Glomerular visceral epithelial cell (primary cell): ENCODE results near the gene PRPF38A.

ENCODE experiments used
- DNase-seq: peaks from one replicate; pipeline ENCODE4 v3.0.0-alpha.2; 2016; ENCODE audit errors: extremely low spot score

Gene PRPF38A

GRCh38 chr1:52400131-52400530 is 4.3 kb upstream of the PRPF38A start:
- DNase-seq = no peak

DNA sequence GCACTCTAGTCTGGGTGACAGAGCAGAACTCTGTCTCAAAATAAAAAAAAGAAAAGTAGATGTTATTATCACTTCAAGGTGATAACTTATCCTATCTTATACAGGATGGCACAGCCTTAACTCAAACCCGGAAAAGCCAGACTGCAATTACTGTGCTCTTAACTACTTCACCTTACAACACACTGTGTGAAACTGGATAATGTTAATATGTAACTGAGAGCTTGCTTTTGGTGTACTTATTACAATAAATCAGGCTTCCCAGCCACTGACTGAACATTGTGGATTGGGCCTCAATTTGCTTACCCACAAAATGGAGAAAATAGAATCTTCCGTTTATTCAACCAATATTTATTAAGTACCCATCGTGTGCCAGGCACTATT is 1.6 kb upstream of the PRPF38A start:
- peak; percentile 17 for DNase-seq

- DNase-seq = peak; percentile 66
These were observed 761 bp upstream of the PRPF38A start for GRCh38 chr1:52403566-52404115.

- DNase-seq = no peak
These were observed 555 bp downstream of the PRPF38A start for GRCh38 chr1:52404975-52405338.

- DNase-seq = no peak
These were observed 9.1 kb downstream of the PRPF38A start for GRCh38 chr1:52413410-52413989.

- DNase-seq = no peak
These were observed 10.5 kb downstream of the PRPF38A start for GRCh38 chr1:52414942-52415341.

DNA sequence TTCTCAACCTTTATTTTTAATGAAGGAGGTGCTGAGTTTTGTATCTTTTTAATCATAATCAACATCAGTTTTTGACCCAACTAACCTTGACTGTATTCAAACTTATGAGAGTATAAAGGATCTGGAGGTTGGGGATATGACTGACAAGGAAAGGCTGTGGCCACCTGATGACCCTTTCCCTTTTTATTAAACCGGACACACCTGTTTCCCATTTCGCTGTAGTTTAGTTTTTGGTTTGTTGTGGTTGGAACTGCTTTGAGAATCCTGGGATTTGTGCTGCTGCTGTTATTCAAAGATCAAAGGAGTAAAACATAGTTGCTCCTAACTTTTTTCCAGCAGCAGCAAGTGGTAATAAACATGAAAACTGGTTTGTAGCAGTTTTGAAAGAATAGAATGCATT is 12.4 kb downstream of the PRPF38A start:
- DNase-seq = no peak

GRCh38 chr1:52420713-52421112 is 16.3 kb downstream of the PRPF38A start:
- no peak for DNase-seq

- DNase-seq = no peak
These were observed 18.7 kb downstream of the PRPF38A start for GRCh38 chr1:52423055-52423454.

GRCh38 chr1:52423771-52424170 is 19.4 kb downstream of the PRPF38A start:
- no peak for DNase-seq

GRCh38 chr1:52424231-52424636 is 19.8 kb downstream of the PRPF38A start:
- no peak for DNase-seq

GRCh38 chr1:52424813-52425212 is 20.4 kb downstream of the PRPF38A start:
- DNase-seq = no peak

- no peak for DNase-seq
These were observed 22.0 kb downstream of the PRPF38A start for GRCh38 chr1:52426371-52426770.

DNA sequence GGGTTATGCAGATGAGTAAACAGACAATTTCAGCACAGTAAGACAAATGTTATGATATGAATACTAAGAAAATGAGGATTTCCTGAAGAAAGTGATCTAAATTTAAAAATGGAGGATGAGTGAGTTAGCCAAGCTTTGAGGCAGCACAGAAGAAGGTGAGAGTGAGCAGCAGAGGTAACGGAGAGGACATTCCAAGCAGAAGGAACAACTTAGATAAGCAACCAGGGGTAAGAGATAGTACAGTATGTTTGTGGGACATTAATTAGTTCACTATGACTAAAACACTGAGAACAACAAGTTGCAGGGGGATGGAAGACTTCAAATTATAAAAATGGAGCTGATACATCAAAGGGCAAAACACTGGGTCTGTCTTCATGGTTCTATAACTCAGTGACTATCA is 22.8 kb downstream of the PRPF38A start:
- no peak for DNase-seq

DNA sequence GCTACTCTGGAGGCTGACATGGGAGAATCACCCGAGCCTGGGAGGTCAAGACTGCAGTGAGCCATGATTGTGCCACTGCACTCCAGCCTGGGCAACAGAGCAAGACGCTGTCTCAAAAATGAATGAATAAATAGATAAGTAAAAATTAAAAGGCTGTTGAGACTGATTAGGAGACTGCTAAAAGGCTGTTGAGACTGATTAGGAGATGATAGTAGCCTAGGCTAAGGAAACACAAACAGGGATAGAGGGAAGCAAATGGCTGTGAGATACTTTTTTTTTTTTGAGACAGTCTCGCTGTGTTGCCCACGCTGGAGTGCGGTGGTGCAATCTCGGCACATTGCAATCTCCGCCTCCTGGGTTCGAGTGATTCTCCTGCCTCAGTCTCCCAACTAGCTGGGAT is 28.4 kb downstream of the PRPF38A start:
- DNase-seq = no peak

DNA sequence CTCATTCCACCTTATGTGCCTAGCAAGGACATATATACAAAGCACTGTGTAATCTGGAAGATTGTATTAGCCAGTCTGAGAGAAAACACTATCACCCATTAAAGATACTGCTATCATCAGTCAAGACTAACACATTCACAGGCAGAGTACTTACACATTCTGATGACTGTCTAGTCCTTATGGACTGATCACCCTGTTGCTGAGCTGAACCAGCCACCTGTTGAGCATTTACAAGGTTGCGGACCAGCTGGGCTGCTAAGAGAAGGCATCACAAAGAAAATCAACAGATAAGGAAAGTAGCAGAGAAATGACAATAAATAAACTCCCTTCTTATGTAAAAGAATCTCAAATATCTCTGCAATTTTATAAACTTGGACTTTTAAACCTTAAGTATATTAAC is 30.8 kb downstream of the PRPF38A start:
- no peak for DNase-seq

DNA sequence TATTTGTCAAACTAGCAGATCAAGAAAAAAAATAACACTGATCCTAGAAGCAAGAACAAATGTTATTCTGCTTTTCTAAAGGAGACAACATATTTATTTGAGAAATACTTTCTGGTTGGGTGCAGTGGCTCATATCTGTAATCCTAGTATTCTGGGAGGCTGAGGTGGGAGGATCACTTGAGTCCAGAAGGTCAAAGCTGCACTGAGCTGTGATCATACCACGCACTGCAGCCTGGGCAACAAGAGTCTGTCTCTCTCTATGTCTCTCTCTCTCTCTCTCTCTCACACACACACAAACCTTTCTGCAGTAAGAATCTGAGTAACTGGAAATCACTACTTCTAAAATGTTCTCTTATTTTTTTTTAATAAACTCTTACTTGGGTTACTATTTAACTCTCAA is 31.2 kb downstream of the PRPF38A start:
- DNase-seq = no peak

DNA sequence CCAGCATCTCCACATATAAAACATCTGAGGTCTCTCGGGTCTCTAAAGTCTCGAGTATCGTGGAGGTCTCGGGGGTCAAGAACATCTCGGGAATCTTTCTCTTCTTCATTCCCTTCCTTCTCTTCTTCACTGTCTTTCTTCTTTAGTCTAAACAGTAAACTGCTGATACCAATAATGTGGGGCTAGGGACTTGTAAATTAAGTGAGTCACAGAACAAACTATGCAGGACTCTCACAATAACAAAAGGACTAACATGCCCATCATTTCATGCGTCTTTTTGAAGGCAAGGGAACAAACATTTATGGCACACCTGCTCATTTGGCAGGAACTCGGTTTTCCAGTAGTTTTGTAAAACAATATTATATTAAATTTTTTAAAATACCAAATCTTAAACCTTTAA is 32.4 kb downstream of the PRPF38A start:
- DNase-seq = no peak

DNA sequence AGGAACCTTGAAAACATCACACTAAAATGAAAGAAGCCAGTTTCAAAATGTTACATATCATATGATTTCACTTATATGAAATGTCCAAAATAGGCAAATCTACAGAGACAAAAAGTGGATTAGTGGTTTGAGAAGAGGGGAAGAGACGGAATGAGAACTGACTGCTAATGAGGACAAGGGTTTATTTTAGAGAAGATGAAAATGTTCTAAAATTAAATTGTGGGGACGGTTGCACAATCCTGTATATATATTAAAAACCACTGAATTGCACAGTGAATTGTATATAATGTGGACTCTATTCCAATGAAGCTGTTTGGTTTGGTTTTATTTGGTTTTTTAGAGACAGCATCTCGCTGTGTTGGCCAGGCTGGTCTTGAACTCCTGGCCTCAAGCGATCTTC is 35.6 kb downstream of the PRPF38A start:
- DNase-seq = no peak

DNA sequence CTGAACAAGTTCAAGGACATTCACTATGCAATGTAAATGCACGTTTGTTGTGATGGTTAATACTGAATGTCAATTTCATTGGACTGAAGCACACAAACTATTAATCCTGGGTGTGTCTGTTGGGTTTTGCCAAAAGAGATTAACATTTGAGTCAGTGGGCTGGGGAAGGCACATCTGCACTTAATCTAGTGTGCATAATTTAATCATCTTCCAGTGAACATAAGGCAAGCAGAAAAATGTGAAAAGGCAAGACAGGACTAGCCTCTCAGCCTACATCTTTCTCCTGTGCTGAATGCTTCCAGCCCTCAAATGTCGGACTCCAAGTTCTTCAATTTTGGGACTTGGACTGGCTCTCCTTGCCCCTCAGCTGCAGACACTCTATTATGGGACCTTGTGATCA is 40.1 kb downstream of the PRPF38A start:
- DNase-seq = no peak

- no peak for DNase-seq
These were observed 49.7 kb downstream of the PRPF38A start for GRCh38 chr1:52454127-52454526.

DNA sequence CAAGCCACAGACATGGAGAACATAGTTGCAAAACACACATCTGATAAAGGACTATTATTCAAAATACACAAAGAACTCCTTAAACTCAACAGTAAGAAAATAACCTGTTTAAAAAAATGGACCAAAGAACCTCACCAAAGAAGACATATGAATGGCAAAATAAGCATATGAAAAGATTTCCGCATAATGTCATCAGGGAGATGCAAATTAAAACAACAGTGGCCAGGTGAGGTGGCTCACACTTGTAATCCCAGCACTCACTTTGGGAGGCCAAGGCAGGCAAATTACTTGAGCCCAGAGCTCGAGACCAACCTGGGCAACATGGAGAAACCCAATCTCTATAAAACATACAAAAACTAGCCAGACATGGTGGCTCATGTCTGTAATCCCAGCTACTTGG is 50.4 kb downstream of the PRPF38A start:
- DNase-seq = no peak

DNA sequence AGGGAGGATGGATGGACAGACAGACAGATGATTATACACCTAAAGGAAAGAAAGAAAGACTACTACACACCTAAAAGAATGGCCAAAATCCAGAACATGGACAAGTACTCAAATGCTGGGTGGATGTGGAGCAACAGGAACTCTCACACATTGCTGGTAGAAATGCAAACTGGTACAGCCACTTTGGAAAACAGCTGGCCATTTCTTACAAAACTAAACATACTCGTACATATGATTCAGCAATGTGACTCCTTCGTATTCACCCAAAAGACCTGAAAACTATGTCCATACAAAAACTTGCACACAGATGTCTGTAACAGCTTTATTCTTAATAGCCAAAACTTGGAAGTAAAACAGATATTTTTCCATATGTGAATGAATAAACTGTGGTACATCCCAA is 51.3 kb downstream of the PRPF38A start:
- no peak for DNase-seq

DNA sequence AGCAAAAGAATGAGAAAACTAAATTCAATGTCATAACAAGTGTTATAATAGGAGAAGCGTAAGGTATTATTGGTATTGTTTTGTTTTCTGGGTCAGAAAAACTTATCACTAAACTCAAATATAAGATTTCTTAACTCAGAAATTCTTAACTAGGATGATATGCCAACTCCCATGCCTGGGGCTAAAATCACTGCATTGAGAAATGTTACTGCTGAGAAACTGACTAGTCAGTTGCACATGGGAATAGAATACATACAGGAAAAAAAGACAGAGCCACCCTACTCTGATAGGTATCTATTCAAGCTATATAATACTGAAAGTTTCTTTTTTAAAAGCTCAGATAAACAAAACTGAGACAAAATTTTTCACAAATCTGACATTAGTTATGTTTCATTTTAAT is 56.3 kb downstream of the PRPF38A start:
- no peak for DNase-seq
